ENCODE measurements around the gene SMARCA2.

Gene SMARCA2

DNA sequence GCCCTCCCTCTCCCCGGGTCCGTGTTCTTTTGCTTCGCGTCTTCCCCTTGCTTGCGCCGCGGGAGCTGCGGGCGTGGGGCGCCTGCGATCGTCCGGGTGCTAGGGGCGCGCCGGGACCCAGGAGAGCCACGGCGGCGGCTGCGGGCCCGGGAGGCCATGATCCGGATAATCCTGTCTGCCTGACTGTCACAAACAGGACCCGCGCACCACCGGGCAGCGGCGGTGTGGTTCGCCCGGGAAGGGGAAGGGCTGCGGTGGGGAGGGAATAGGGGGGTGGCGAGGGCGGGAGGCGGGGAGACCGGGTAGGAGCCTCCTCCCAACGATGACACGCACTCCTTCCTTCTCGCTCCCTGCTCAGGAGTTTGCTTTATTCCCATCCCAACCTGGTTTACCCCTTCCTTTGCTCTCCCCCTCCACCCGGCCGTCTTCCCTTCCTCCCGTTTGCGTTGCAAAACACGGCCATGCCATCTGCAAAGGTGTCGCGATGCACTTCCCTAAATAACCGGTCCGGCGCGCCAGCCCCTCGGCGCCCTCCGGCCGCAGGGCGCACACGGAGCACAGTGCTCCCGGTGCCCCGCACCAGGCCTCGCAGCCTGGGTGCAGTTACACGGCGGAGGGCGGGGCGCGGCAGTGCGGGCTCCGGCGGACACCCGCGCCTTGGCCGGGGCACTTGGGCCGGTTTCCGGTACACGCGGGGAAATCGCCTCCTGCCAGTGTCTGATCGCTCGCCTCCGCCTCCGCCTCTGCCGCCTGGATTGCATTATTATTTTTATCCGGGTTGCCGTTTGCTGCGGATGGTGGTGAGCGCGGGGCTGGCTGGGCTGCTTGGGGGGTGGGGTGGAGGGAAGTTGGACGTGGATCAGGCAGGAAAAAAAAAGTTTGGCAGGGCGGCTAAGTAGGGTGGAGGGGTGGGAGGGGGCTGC, 1.5 kb downstream of the SMARCA2 start:
- DNase-seq: peak; percentile 17 to 34 (median 27)

DNA sequence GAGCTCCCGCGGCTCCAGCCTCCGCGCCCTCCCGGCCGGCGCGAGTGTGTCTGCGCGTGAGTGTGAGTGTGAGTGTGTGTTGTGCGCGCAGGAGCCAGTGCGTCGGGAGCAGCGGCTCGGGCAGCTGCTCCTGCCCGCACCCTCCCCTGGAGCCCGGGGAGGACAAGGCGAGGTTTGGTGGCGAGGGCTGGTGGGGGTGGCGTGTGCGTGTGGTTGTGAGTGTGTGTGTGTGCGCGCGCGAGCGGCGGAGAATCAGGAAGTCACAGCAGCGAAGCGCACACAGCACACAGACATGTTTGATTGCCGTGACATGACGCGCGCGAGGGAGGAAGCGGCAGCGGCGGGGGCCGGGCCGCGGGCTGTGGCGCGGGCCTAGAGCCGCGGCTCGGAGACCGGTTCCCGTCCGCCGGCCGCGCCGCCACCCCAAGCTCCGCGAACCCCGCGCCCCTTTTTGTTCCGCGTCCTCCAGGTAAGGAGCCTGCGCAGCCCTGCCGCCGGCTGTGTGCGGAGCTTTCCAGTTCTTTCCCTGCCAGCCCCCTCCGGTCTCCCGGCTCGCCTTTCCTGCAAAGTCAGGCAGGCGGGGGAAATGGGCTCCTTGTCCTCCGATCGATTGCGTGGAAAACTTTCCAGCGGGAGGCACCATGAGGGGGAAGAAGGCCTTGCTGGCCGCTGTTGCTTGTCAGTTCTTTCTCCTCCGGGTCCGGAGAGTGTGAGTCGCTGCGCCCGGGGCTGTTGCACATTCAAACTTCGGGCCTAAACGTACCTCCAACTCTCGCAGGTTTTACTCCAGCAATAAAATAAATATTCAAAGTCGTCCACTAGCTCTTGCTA, 2.4 kb downstream of the SMARCA2 start:
- peak; percentile 41 to 79 (median 64) for DNase-seq

DNA sequence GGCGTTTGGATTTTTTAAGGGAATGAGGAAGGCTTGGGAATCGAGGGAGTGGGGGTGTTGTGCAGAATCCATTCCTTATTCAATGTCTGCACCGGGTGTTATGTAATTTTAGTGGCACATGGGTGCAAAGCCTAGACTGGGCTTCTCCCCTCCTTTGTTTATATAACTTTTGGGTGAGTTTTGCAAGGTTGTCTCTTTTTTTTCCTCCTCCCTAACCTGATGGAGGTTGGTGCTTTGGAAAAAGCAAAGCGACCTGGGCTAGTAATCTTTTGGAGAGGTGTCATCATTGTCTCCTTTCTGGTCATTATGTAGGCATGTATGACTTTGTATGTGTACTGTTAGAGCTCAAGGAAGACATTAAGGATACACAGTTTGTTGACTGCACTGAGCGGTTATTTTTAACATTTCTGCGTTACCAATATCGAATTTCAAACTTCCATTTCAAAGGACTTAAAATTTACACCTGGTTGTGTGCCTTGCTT, 3.1 kb downstream of the SMARCA2 start:
- DNase-seq: no peak

DNA sequence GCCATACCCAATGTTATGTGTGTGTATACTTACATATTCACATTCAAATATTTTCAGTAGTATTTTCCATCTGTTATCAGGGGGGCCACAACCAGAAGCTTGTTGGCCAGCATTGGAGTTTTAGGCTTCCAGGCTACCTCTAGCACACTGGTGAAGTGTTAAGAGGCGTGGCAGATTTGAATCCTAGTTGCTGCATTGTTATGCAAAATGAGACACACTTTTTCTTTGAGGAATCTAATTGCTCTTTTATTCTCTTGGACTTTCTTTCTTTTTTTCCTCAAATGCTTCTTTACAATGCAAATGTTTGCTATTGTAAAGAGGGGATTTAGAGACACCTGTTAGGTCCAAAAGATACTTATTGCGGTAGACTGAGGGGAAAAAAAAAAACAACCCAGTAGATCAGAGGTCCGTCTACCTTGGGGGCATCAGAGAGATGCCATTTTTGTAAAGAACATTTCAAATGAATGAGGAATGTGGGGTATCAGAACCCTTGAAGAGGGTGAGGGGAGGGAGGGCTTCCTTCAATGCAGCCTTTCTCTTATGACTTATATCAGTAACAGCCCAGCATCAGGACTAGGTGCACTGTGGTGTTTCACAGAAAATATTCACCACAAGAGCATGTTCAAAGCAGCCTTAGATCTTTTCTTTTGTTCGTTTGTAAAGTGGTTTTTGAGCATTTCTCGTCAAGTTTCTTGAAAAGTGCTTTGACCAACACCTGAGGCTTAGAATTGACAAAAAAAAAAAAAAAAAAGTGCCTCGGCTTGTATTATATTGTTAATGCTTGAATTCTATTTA, 3.8 kb downstream of the SMARCA2 start:
- no peak for DNase-seq

DNA sequence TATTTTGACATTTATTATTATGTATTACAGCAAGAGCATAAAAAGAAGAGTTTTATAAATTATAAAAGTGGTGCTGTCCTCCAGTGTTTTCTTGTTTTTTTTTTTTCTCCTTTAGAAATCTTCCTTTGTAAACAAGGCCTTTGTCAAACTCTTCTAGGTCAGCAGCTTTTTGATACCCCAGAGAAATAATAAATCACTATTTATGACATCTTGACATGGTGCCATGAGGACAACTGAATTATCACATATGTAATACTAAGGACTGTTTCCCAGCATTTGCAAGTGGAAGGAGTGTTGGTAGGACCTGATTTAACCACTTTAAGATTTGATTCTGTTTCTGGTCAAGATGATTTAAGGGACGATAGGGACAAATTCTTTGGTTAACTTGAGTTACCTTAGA, 4.6 kb downstream of the SMARCA2 start:
- DNase-seq: no peak

DNA sequence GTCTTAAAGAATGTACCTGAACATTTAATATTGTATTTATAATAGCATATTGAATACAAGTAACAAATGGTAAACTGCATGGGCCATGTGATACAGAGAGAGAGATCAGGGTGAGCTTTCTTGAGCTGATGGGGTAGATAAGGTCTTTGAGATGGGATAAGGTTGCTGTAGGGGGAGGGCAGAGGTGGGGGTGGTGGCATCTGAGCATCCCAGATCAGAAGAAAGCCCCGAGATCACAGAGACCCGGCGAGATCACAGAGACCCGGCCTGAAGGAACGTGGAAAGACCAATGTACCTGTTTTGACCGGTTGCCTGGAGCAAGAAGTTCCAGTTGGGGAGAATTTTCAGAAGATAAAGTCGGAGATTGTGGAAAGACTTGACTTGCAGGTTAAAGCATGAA, 6.6 kb downstream of the SMARCA2 start:
- no peak for DNase-seq

DNA sequence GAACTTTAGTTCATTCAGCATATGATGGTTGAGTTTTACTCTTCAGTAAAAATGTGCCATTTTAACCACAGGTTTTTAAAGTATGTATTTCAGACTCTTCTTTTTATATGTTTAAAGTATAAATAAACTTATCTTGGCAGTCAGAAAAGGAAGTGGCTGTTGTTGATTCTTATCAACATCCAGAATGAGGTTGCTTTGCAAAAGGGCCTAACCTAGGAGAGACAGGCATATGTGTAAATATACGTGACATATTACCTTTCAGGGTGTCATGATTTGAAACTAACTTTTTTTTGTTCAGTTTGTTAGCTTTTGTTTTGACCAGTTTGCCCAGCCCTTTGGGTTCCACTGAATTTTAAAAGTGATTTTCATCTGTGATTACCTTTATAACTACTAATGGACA, 7.4 kb downstream of the SMARCA2 start:
- DNase-seq: no peak

DNA sequence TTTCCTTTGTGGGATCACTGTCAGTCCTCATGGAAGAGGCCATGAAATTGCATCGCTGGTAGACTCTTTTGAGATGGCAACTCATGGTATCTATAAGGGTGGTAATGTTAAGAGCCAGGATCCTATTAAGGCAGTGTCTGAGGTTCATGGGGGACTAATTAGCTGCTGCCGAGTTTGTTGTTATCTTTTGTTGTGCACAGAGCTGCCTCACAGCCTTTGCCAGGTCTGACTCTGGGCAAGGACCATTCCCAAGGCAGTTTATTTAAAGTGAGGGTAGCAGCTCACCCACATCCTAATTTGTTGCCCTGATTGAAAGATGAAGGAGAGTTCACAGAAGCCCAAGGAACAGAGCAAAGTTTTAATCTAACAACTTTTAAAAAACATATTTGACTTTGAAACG, 7.9 kb downstream of the SMARCA2 start:
- no peak for DNase-seq

DNA sequence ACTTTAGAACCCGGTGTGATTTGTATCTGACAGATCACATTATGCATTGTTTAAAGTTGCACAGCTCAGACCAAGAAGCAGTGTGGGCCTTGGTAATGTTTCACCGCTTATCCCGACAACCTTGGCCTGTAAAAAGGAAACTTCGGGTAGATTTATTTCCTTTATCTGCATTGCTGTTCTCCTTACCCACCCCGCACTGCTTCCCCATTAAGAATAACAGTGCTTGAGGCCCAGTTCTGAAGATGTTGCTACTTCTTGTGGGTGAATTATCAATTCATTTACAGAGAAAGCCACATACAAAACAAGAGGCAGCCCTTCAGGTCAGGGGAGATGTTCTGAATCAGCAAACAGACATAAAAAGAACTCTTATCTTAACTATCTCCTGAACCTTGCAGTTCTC, 8.4 kb downstream of the SMARCA2 start:
- no peak for DNase-seq

DNA sequence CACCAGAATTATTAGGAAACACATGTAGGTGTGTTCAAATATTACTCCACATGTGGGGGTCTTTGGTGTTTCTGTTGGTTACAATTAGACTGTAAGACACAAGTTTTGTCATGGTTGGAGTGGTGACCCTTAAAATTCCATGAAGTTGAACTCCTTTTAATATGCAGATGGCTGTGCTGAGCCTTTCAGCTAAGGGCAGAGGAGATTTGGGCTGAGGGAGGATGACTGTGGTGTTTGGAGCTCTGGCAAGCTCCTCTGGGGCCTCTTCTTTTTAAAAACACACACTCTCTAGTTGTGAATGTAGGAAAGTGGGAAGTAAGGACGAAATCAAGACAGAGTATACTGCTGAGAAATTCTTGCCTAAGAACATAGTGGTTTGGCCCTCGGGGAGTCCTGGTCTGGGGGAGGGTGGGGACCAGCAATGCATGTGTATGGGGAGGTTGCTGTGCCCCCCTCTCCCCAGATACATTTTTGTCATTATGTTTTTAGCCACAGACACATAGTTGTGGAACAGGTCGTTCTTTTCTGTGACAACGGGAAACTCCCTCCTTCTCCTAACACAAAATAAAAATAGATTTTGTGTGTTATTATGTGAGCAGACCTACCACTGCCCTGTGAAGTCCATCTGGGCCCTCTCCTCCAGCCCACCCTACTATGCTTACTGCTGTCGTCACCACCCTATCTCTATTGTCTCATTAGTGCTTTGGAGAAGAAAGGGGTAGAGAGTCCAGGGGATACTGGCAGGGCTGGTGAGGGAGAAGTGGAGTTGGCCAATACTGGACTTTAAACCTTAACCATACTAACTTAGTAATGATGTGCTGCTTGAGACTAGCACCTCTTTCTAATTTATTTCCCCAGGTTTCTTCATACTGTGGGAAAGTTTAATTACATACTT, 10.0 kb downstream of the SMARCA2 start:
- DNase-seq: no peak

DNA sequence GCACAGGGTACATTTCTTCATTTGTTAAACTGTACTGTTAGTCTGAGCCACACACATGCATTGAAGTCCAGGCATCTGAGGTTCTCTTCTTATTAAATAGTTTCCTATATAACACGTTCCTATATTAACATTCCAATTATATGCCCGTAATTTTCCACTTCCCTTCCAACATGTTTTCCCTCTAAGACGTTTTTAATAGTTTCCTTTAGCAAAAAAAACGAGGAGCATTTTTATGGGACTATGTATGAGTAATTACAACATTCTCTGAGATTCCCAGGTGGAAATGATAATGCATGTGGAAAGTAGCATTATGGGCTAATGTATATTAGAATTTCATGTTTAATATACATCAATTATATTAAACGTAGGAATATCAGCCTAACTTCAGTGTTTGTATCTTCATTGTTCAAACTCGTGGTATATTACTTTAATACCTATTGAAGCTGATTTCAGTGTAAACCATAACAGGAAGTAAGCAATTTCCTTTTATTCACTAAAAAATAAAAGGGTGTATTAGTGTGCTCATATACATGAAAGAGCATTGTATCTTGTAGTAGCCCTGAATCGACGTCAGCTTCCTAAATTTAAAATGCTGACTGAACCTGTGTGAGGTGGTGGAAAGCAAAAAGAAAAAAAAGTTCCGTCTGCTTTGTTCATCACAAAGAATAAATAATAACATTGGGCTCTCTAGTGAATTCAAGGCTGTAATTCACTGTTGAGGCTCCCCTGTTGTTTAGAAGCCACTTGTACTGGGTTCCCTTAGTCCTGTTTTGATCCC, 11.3 kb downstream of the SMARCA2 start:
- no peak for DNase-seq

DNA sequence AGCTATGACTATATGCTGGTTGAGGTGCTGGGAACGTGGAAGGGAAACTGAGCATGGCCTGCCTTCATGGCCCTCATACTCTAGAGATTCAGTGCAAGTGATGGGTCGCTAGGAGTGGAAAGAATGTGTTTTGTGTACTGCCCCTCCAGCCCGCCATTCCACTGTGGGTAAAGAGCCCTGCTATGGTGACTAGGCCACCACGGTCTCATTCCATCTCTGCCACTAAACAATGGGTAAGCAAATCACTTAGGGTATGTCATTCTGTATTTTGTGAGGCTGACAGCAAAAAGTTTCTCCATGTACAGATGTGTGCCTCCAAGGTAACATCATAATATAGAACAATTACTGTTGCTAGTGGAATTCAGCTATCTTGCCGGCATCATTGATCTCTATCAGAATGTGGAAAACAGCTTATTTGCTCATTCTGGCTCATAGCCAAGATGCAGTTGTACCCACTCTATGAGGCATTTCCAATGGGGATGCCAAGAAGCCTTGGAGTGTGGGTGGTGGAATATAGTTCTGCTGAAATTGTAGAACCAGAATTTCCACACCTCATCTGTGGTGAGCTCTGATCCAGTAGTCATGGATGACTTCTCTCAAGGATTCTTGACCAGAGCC, 12.5 kb downstream of the SMARCA2 start:
- no peak for DNase-seq

DNA sequence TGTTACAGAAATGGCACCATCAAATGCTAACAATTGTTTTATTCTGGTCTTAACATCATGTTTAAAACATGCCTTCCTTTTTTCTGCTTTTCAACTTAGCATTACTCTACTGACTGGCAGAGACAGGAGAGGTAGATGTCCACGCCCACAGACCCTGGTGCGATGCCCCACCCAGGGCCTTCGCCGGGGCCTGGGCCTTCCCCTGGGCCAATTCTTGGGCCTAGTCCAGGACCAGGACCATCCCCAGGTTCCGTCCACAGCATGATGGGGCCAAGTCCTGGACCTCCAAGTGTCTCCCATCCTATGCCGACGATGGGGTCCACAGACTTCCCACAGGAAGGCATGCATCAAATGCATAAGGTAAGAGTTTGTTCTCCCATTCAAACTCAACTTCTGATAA, 13.7 kb downstream of the SMARCA2 start:
- DNase-seq: no peak

DNA sequence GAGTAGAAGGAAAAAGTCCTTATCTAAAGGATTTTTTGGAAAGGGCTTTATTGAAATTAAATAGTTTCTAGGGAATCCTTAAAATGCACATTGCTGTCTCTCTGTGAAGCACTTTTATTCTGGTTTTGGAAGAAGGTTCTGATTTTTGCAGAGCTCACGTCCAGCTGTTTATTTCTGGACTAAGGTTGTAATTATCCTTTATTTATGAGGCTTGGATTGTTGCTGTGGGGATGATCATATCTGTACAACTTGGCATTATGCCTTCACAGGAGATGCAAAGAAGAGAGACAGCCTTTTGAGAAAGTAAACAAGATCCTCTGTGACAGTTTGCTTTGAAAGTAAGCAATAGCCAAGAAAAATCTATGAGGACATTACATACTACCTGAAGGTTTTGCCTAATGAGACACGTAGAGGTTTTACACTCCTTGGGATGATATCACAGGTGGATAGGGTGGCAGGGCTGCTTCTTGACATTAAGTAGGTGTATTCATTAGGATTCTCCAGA, 14.6 kb downstream of the SMARCA2 start:
- DNase-seq: no peak

DNA sequence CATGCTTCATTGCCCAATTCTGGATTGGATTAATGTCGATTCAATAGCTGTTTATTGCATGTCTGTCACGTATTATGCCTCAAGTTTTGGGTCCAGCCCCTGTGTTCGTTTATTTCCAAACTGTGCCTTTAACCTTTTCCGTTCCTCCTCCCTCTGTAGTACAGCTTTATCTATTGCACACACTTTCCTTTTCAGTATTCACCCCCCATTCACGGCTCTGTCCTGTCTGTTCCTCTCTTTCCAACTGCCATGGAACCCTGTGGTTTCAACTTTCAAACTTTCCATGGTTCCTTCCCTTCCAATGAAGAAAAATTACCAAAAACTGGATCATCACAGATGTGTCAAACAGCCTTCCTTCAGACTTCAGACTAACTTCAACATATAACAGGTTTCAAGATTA, 17.1 kb downstream of the SMARCA2 start:
- DNase-seq: no peak

DNA sequence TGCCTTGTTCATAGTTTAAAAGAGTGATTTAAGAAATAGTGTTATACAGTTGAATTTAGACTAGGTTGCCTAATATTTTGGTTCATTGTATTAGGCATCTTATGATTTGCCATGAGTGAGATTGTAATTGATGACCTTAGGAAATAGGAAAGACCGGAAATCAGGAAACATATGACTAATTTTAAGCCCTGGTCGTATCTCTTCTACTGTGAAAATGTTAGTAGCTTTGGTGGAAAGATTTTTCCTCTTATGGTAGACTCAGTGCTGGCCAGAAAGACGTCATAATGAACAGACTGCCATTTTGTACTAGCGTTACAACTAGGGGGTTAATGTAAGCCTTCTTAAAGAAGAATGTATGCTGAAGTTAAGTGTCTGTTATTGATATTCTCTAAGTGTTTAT, 21.7 kb downstream of the SMARCA2 start:
- DNase-seq: no peak

DNA sequence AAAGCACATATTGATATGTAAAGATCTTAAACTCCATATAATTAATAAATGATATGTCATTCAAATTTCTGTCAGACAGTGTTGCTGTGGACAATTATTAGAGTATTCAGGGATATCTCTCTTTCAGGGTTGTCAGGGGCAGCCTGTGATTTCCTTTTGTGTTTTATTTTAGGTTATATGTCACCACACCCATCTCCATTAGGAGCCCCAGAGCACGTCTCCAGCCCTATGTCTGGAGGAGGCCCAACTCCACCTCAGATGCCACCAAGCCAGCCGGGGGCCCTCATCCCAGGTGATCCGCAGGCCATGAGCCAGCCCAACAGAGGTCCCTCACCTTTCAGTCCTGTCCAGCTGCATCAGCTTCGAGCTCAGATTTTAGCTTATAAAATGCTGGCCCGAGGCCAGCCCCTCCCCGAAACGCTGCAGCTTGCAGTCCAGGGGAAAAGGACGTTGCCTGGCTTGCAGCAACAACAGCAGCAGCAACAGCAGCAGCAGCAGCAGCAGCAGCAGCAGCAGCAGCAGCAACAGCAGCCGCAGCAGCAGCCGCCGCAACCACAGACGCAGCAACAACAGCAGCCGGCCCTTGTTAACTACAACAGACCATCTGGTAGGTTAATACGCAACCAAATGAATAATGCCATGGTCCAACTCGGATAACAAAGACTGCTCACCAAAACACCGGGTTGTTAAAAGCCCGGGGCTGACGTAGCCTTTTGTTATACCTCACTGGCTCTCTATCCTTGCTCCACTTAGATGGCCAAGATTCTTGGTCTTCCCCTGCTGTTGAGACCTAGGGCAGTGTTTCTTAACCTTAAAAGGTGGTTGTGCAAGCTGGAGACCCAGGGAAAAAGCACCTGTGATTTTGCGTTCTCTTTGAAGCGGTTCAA, 24.4 kb downstream of the SMARCA2 start:
- DNase-seq: no peak

DNA sequence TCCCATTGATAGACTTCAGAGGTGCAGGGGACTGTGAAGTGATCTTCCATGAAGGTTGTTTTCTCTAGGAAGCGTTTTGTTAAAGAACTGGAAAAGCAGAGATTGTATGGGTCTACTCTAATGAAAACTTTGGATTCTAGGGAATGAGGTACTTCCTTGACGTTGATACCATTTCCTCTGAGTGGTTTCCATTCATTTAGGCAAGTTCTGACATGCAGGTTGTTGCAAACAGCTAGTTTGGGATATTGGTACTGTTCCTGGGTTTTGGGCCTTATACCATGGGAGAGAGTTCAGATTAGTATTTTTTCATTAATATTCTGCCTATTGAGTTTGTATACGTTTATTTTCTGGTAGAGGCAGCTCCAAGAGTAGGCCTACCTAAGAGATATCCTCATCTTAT, 25.7 kb downstream of the SMARCA2 start:
- no peak for DNase-seq

DNA sequence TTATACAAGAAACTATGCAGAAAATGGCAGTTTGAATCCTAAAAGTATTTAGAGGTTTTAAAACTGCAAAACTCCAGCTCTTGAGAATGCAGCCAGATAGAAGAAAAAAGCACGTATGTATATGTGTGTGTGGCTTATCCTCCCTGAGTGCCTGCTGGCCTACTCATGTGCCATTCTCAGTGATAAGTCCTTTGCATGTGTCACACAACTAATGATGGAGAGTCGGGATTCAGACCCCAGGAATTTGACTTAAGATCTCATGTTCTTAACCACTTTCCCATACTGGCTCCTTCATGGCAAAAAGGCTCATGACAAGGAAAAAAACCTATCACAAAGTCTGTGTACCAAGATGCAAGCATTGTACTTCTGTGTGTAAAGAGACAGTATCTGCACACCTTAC, 26.6 kb downstream of the SMARCA2 start:
- no peak for DNase-seq
